Activated CD4-positive, alpha-beta T cell treated with anti-CD3 and anti-CD28 coated beads, Interleukin-2, amount 50 U/mL, for 48 hours (primary cell): Measurements from ENCODE around the gene YJU2.
"Not testable (repeated sequence)": the region's sequence is repeated elsewhere in the genome, so short reads cannot be mapped to it uniquely, and the experiment has no call there.

Experiments
- DNase-seq, 2 experiments: peaks; one replicate each; pipeline ENCODE4 v3.0.0-alpha.2; 2020

The YJU2 gene

GRCh38 chr19:4268816-4269430, 22.0 kb downstream of the YJU2 start:
- no peak for DNase-seq

GRCh38 chr19:4272894-4273293, 26.0 kb downstream of the YJU2 start:
- DNase-seq = no peak

DNA sequence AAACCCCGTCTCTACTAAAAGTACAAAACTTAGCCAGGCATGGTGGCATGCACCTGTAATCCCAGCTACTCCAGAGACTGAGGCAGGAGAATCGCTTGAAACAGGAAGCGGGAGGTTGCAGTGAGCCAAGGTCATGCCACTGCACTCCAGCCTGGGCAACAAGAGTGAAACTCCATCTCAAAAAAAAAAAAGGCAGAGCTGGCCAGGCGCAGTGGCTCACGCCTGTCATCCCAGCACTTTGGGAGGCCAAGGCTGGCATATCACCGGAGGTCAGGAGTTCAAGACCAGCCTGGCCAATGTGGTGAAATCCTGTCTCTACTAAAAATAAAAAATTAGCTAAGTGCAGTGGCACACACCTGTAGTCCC, 27.4 kb downstream of the YJU2 start:
- not testable (repeated sequence) for DNase-seq

DNA sequence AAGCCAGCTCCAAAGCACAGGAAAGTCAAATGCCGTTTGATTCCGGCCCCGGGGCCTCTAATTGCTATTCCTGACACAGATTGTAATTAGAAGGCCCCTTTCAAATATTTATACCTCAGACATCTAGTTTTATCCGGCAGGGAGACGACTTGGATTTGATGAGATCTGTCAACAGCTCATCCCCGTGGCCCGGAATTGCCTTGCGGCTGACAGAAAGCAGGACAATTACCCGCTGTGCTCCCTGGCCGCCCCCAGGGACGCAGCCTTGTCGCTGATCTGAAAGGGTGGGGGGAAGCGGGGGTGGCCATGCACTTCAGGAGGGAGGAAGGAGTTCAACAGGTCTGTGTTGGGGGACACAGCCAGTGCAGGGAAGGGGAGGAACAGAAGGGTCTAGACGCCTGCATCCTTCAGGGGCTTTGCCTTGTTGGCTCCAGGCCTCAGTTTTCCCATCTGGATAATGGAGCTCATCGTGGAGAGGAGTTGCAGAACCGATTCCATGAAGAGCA, 30.4 kb downstream of the YJU2 start:
- DNase-seq = no peak

DNA sequence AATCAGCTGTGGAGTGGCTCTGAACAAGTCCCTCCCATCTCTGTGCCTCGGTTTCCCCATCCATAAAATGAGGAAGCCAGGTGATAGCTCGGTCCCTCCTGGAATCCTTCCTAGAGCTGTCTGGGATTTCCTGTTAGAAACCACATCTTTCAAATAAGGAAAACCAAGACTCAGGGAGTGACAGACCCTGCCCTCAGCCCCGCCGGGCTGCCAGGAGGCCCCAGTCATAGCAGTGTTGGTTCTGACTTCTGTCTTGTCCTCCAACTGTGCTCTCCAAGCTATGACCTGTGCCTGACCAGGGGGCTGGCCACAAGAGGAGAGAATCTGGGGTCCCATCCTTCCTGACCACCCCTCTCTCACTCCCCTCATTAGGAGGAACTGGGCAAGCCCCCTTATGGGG, 31.1 kb downstream of the YJU2 start:
- no peak for DNase-seq

DNA sequence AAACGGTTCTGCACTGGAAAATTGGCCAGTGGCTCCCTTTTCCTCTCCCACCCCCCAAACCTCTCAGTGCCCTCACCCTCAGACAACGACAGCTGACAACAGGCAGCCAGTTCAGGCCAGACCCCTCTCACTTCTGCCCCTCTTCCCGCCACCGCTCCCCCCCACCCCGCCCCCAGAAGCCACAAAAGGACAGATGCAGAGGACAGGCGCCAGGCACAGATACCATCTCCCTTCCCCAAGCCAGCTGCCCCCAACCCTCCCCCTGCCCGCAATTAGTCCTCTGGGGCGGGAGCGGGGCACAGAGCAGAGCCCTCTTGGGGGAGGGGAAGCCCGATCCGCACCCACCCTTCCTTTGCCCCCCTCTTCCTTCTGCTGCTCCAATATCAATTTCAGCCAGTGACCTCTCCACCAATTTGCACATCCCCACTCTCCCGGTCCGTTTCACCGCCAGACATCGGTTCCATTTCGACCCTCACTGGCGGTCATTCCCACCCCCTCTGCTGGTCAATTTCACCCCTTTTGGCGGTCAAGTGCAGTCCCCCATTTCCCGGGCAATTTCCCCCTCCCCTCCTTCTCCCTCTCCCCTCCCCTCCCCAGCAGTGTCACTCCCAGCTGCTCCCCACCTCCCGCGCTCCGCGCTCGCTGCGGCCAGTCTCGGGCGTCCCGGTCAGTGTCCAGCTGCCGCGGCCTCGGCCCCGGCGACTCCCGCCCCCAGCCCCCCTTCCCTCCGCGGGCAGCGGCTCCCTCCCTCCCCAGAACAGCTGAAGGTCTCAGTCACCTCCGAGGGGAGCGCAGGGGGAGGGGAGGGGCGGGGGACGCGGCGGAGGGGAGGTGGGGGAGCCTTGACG, 31.8 kb downstream of the YJU2 start, which contains the start of gene SHD:
Gene SHD, plus strand, starts transcription at position 848 of the 848 bp plus-strand sequence. CDS start 798 bp downstream, outside the sequence.
- DNase-seq = no peak

GRCh38 chr19:4279267-4279529, 32.3 kb downstream of the YJU2 start:
- no peak for DNase-seq

GRCh38 chr19:4279530-4280422, 32.9 kb downstream of the YJU2 start:
- DNase-seq = no peak

GRCh38 chr19:4284176-4284958, 37.5 kb downstream of the YJU2 start:
- DNase-seq = no peak

- no peak for DNase-seq
Observed at GRCh38 chr19:4284974-4285373, 38.1 kb downstream of the YJU2 start.

- DNase-seq = not testable (repeated sequence)
Observed at GRCh38 chr19:4286141-4286540, 39.3 kb downstream of the YJU2 start.

DNA sequence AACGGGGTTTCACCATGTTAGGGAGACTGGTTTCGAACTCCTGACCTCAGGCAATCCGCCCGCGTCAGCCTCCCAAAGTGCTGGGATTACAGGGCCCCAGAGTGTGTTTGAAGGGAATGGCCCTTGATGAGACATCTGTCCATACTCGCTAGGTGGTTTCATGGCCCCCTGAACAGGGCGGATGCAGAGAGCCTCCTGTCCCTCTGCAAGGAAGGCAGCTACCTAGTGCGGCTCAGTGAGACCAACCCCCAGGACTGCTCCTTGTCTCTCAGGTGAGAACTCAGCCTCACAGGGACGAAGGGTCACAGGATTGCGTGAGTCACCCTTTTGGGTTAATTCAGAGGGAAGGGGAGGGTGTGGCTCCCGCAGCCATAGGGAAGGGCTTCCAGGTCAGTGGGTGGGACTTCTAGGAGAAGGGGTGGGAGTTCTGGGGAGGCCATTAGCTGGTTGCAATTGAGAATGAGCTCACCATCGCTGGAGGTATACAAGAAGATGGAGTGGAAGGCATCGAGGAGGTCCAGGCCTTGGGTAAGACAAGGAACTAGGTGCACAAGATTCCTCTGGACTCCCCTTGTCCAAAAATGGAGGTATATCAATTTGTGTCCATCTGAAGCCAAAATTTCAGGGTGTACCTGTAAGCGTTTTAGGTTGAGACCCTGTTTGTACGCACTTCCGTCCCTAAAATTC, 41.4 kb downstream of the YJU2 start:
- no peak for DNase-seq

- DNase-seq = no peak
Observed at GRCh38 chr19:4291184-4291732, 44.4 kb downstream of the YJU2 start.

DNA sequence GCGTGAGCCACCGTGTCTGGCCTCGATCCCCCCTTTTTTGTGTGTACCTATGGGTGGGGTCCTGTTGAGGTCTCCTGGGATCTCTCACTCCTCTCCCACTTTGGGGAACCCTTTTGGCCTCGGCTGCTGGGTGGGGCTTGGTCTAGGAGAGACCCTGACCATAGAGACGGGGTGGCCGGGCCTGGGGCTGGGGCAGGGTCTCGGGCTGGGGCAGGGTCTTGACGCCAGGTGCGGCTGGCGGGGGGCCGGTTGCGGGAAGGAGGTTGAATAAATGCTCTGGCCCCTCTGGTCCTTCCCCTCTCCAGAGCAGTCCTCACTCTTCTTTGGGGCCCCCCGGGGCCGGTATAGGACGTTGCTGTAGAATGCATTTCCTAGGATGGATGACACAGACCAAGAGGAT, 45.6 kb downstream of the YJU2 start:
- DNase-seq = no peak

DNA sequence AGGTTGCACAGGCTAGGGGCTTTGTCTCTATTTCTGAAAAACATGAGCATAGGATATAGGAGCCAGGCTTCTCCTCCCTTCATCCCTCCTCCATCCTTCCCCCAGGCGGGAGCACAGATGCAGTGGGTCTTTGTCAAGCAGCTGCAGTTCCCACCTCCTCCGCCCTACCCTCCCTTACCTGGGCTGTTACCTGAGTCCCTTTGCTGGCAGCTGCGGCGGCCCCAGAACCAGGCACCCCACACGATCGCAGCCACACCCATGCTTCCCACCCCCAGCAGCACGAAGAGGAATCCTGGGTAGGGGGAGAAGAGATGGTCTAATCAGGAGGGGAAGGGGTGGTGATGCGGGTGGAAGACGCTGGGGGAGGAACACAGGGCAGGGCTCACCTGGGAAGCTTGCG, 47.5 kb downstream of the YJU2 start:
- no peak for DNase-seq

- no peak for DNase-seq
Observed at GRCh38 chr19:4295972-4296771, 49.3 kb downstream of the YJU2 start.

DNA sequence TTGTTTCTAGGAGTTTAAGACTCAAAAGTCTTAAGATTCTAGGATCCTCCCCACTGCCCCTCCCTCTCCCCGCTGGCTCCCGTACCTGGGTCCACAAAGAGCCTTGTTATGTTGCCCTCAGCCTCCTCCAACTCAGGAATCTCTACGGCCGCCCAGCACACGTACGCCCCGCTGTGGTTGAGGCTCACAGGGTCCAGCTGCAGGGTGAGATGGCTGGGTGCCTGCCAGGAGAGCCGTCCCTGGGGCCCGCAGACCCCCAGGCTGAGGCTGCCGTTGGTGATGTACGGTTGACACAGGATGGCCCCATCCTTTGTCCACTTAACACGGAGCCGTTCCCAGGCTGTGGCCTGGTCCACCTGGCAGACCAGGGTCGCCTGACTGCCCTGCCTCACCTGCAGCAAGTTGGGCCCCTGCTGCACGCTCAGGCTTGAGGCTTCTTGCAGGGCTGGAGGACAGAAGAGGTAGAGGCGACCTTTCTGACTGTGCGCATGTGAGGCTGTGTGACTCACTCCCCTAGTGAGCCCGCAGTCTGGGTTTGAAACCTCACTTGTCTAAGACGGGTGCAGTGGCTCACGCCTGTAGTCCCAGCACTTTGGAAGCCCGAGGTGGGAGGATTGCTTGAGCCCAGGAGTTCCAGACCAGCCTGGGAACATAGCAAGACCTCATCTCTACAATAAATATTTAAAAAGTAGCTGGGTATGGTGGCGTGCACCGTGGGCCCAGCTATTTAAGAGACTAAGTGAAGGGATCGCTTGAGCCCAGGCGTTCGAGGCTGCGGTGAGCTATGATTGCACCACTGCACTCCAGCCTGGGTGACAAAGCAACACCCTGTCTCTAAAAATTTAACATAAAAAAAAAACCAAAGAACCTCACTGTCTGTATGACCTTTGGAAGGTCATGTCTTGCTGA, 51.3 kb downstream of the YJU2 start:
- peak in 1 of 2 experiments; percentile 23 for DNase-seq

GRCh38 chr19:4298810-4299550, 52.1 kb downstream of the YJU2 start:
- DNase-seq = no peak

GRCh38 chr19:4300589-4300988, 53.7 kb downstream of the YJU2 start:
- DNase-seq = no peak
